H1 (cell line): ENCODE data around the gene KRT9. TPM values are rescaled to one million over a fixed set of nuclear protein-coding genes. Genes with fewer than 3 reads are reported as not detected.

Experiments used
- CTCF ChIA-PET: fragments of 300-600 bp; sonication (Branson Sonifier 250); formaldehyde crosslinking; loops from one replicate; lab custom pipeline; 2021; ENCODE audit not compliant: partially characterized antibody; lab: Charles Lee
- POLR2A ChIA-PET: fragments of 300-600 bp; sonication (Branson Sonifier 250); formaldehyde crosslinking; loops from one replicate; lab custom pipeline; 2021; ENCODE audit warnings: inconsistent platforms; ENCODE audit not compliant: partially characterized antibody; lab: Charles Lee
- DNase-seq, 2 experiments: peaks; one replicate each; pipeline versions ENCODE4 v3.0.0 to v3.0.0-alpha.2; 2010 to 2022; ENCODE audit warnings: low spot score in 2 of 2, low read depth in 1 of 2, mixed read lengths in 1 of 2
- FAIRE-seq: peaks from 2 replicates; lab custom pipeline; 2011; peaks lifted over from hg19 to GRCh38; lab: Jason Lieb, UNC
- H2AFZ ChIP-seq: 2 replicates; pipeline ENCODE4 v1.8.1; 2012; ENCODE audit warnings: low read length, inconsistent platforms
- H2AK5ac ChIP-seq: 2 replicates; pipeline ENCODE4 v1.6.1; 2013; ENCODE audit warnings: low read depth, low read length
- H2BK120ac ChIP-seq: replicated peaks from 2 replicates; pipeline ENCODE3; 2013; ENCODE audit warnings: low read depth, low read length, inconsistent platforms
- H2BK12ac ChIP-seq: 2 replicates; pipeline ENCODE4 v1.6.1; 2013; ENCODE audit warnings: low read depth, low read length
- H2BK15ac ChIP-seq: 2 replicates; pipeline ENCODE4 v1.6.1; 2013; ENCODE audit warnings: low read length
- H2BK20ac ChIP-seq: 2 replicates; pipeline ENCODE4 v1.6.1; 2013; ENCODE audit warnings: low read length
- H2BK5ac ChIP-seq: 2 replicates; pipeline ENCODE4 v1.6.1; 2013; ENCODE audit warnings: low read depth, low read length
- H3K14ac ChIP-seq: 2 replicates; pipeline ENCODE4 v1.6.1; 2013; ENCODE audit warnings: inconsistent platforms; ENCODE audit not compliant: insufficient read length
- H3K18ac ChIP-seq: 2 replicates; pipeline ENCODE4 v1.6.1; 2013; ENCODE audit warnings: low read length; ENCODE audit errors: extremely low read depth
- H3K23ac ChIP-seq: 2 replicates; pipeline ENCODE4 v1.6.1; 2013; ENCODE audit warnings: inconsistent platforms; ENCODE audit not compliant: insufficient read length
- H3K23me2 ChIP-seq: 2 replicates; pipeline ENCODE4 v1.6.1; 2013; ENCODE audit warnings: low read depth, low read length
- H3K27ac ChIP-seq: 2 replicates; pipeline ENCODE4 v1.6.1; 2011; ENCODE audit warnings: low read depth, low read length, inconsistent platforms
- H3K27me3 ChIP-seq, 4 experiments: replicated peaks in 1 of 4; 1 replicate in 1 of 4; 2 replicates in 3 of 4; pipeline versions ENCODE4 v1.6.1 to v1.8.1; 2011 to 2013; ENCODE audit warnings: low read length in 3 of 4, mild to moderate bottlenecking in 3 of 4, inconsistent platforms in 2 of 4, mixed read lengths in 2 of 4, moderate library complexity in 1 of 4; ENCODE audit not compliant: control insufficient read depth in 3 of 4, insufficient read depth in 3 of 4; ENCODE audit errors: extremely low read depth in 1 of 4
- H3K36me3 ChIP-seq, 4 experiments: 2 replicates each; pipeline versions ENCODE4 v1.6.1 to v1.8.1; 2011 to 2013; ENCODE audit warnings: mild to moderate bottlenecking in 4 of 4, low read length in 3 of 4, moderate library complexity in 2 of 4, control low read depth in 1 of 4, inconsistent platforms in 1 of 4; ENCODE audit not compliant: insufficient read depth in 4 of 4, control insufficient read depth in 2 of 4
- H3K4ac ChIP-seq: replicated peaks from 2 replicates; pipeline ENCODE3; 2013; ENCODE audit warnings: low read length, low read depth, mixed read lengths, inconsistent platforms; ENCODE audit not compliant: insufficient read length
- H3K4me1 ChIP-seq, 4 experiments: replicated peaks in 1 of 4; 1 replicate in 1 of 4; 2 replicates in 3 of 4; pipeline versions ENCODE4 v1.6.1 to v1.8.1; 2011 to 2013; ENCODE audit warnings: low read length in 3 of 4, inconsistent platforms in 2 of 4, mixed read lengths in 1 of 4; ENCODE audit not compliant: insufficient read depth in 4 of 4, control insufficient read depth in 3 of 4
- H3K4me2 ChIP-seq, 2 experiments: 2 replicates each; pipeline versions ENCODE4 v1.6.1 to v1.8.1; 2011 to 2013; ENCODE audit warnings: low read depth in 2 of 2, low read length in 2 of 2, control low read depth in 1 of 2, inconsistent platforms in 1 of 2, mild to moderate bottlenecking in 1 of 2; ENCODE audit not compliant: insufficient read depth in 1 of 2
- H3K4me3 ChIP-seq, 4 experiments: fragments of 200-600, 300-600 bp in 1 of 4; sonication (generic), shearing (Covaris generic), sonication (Bioruptor Twin) in 1 of 4; 2 replicates each; pipeline versions ENCODE4 v1.5.1 to v1.8.1; 2011 to 2016; ENCODE audit warnings: low read length in 4 of 4, low read depth in 3 of 4, control low read depth in 2 of 4, inconsistent platforms in 2 of 4, mild to moderate bottlenecking in 2 of 4, mixed read lengths in 1 of 4, moderate library complexity in 1 of 4; ENCODE audit not compliant: insufficient read depth in 2 of 4; ENCODE audit errors: extremely low read depth in 1 of 4
- H3K56ac ChIP-seq: replicated peaks from 2 replicates; pipeline ENCODE3; 2013; ENCODE audit warnings: low read depth, mild to moderate bottlenecking, mixed read lengths, low read length, inconsistent platforms; ENCODE audit not compliant: insufficient read length
- H3K79me1 ChIP-seq: 2 replicates; pipeline ENCODE4 v1.6.1; 2013; ENCODE audit warnings: low read depth, low read length, control low read depth
- H3K79me2 ChIP-seq, 2 experiments: 2 replicates each; pipeline versions ENCODE4 v1.6.1 to v1.8.1; 2012 to 2013; ENCODE audit warnings: low read length in 2 of 2, mild to moderate bottlenecking in 2 of 2, inconsistent platforms in 1 of 2; ENCODE audit not compliant: insufficient read depth in 2 of 2, control insufficient read depth in 1 of 2
- H3K9ac ChIP-seq, 4 experiments: replicated peaks in 1 of 4; 1 replicate in 1 of 4; 2 replicates in 3 of 4; pipeline versions ENCODE4 v1.6.1 to v1.8.1; 2011 to 2013; ENCODE audit warnings: low read depth in 3 of 4, low read length in 3 of 4, control low read depth in 2 of 4, mild to moderate bottlenecking in 2 of 4, moderate library complexity in 2 of 4, inconsistent platforms in 1 of 4; ENCODE audit errors: extremely low read depth in 1 of 4
- H3K9me3 ChIP-seq, 2 experiments: 2 replicates each; pipeline versions ENCODE4 v1.6.1 to v1.8.1; 2012 to 2013; ENCODE audit warnings: mild to moderate bottlenecking in 2 of 2, moderate library complexity in 2 of 2, control low read depth in 1 of 2, inconsistent platforms in 1 of 2, low read depth in 1 of 2, low read length in 1 of 2, mixed read lengths in 1 of 2; ENCODE audit not compliant: insufficient read depth in 2 of 2
- H4K20me1 ChIP-seq, 2 experiments: replicated peaks in 1 of 2; 2 replicates each; pipeline versions ENCODE3 to v1.8.1; 2011 to 2013; ENCODE audit warnings: inconsistent platforms in 2 of 2, low read length in 2 of 2, mild to moderate bottlenecking in 1 of 2; ENCODE audit not compliant: insufficient read depth in 2 of 2, control insufficient read depth in 1 of 2
- H4K5ac ChIP-seq: 2 replicates; pipeline ENCODE4 v1.6.1; 2013; ENCODE audit warnings: low read length, low read depth, mixed read lengths, inconsistent platforms; ENCODE audit not compliant: insufficient read length
- H4K8ac ChIP-seq: 2 replicates; pipeline ENCODE4 v1.8.0; 2013; ENCODE audit warnings: mild to moderate bottlenecking, moderate library complexity, low read length, inconsistent platforms; ENCODE audit not compliant: insufficient read depth; ENCODE audit errors: extremely low read depth
- H4K91ac ChIP-seq: replicated peaks from 2 replicates; pipeline ENCODE3; 2013; ENCODE audit warnings: low read length, mixed read lengths, inconsistent platforms; ENCODE audit not compliant: insufficient read length
- CHD2 ChIP-seq: IDR thresholded peaks from 2 replicates; pipeline ENCODE4 v1.6.1; 2012; ENCODE audit warnings: low read length, improper control_type of control experiment
- CTCF ChIP-seq, 3 experiments: IDR thresholded peaks; 1 replicate in 2 of 3; 2 replicates in 1 of 3; pipeline versions ENCODE4 v1.5.1 to v1.6.1; 2011; ENCODE audit warnings: low read length in 3 of 3, mild to moderate bottlenecking in 3 of 3, inconsistent platforms in 2 of 3, low read depth in 1 of 3, moderate library complexity in 1 of 3; ENCODE audit not compliant: insufficient read depth in 1 of 3; ENCODE audit errors: control extremely low read depth in 1 of 3
- GTF2F1 ChIP-seq: IDR thresholded peaks from 2 replicates; pipeline ENCODE4 v1.6.1; 2012; ENCODE audit warnings: low read depth, low read length, improper control_type of control experiment, borderline replicate concordance
- KDM4A ChIP-seq: IDR thresholded peaks from one replicate; pipeline ENCODE4 v1.7.1; 2012; ENCODE audit warnings: low read depth, mild to moderate bottlenecking, moderate library complexity, low read length, inconsistent platforms; ENCODE audit not compliant: severe bottlenecking
- KDM5A ChIP-seq: fragments of 200-600 bp; IDR thresholded peaks from 2 replicates; pipeline ENCODE4 v1.7.1; 2012; ENCODE audit warnings: mild to moderate bottlenecking, low read length, inconsistent platforms, mixed read lengths
- MAX ChIP-seq: IDR thresholded peaks from 2 replicates; pipeline ENCODE4 v1.6.1; 2012; ENCODE audit warnings: inconsistent platforms
- SIX5 ChIP-seq: IDR thresholded peaks from 2 replicates; pipeline ENCODE4 v1.6.1; 2011; ENCODE audit warnings: mild to moderate bottlenecking, low read depth, low read length
- SP4 ChIP-seq: IDR thresholded peaks from 2 replicates; pipeline ENCODE4 v1.6.1; 2012; ENCODE audit warnings: low read length, inconsistent platforms
- TBP ChIP-seq: IDR thresholded peaks from 2 replicates; pipeline ENCODE4 v1.6.1; 2011; ENCODE audit warnings: low read depth, low read length, improper control_type of control experiment
- WGBS, 2 experiments: shearing (Covaris generic) in 1 of 2; methylation state at CpG; one replicate each; pipeline versions ENCODE4 v1.1.6 to v1.1.7; 2013 to 2015; ENCODE audit warnings: low lambda C conversion rate in 2 of 2, mixed read lengths in 2 of 2, inconsistent platforms in 1 of 2, low coverage in 1 of 2, missing lambda C conversion rate in 1 of 2; ENCODE audit not compliant: insufficient replicate concordance in 2 of 2, insufficient coverage in 1 of 2, insufficient read length in 1 of 2; ENCODE audit errors: extremely low coverage in 1 of 2, missing lambda C conversion rate in 1 of 2; 5-methylcytosine and 5-hydroxymethylcytosine counted together
- polyA plus RNA-seq, 7 experiments: library from polyadenylated mRNA; depleted of rRNA in 3 of 7; stranded (reverse) in 5 of 7; unstranded in 2 of 7; fragments of >200 nt in 5 of 7; fragments of 200-250 nt in 2 of 7; gene quantifications; 1 replicate in 5 of 7; 2 replicates in 1 of 7; 4 replicates in 1 of 7; pipeline versions ENCODE4 v1.2.1 to v1.2.3, GENCODE V29; 2011 to 2013; ENCODE audit warnings: missing spikeins in 2 of 7, mixed read lengths in 2 of 7
- total RNA-seq: library from RNA; stranded (reverse); fragmentation: NEBNext Ultra II Directional; extraction: Animal tissue kit (Norgen Biotek cat#: 25700); gene quantifications from 2 replicates; pipeline ENCODE4 v1.2.1, GENCODE V29; 2021

Gene KRT9
- total and polyA plus RNA-seq, 2 of the 8 experiments (the other 6 are each of a cell fraction or from before 2014, with no cell fraction given): not detected

GRCh38 chr17:41579484-41580243 is 7.8 kb upstream of the KRT9 start:
- POLR2A ChIA-PET: interaction anchor here (0.9 to 2.7 kb wide), 3 partner anchors 10 to 110 kb away, joined by 3 to 11 read pairs (median 3); no protein-coding TSS in a partner anchor
- WGBS, 2 experiments: 49% methylated on average over 18 of the region's 18 CpGs; no CpG with 5 or more reads in 1 of the 2 experiments
- TF ChIP-seq SP4: no peak
- no peak for TF ChIP-seq KDM5A
- peak; percentile 28 for TF ChIP-seq KDM4A
- TF ChIP-seq SIX5: no peak
- TF ChIP-seq GTF2F1: peak; percentile 10; the same call in 1 of the 2 replicates
- peak; percentile 34 for TF ChIP-seq MAX
- no peak for TF ChIP-seq CHD2
- peak; percentile 85 to 99 (median 88) for TF ChIP-seq CTCF (IDR thresholded peaks at IDR 0.05; ENCODE audit: control extremely low read depth in 1 of 3, insufficient read depth in 1 of 3, low read depth in 1 of 3, low read length in 3 of 3)
- peak; percentile 72; the same call in 1 of the 2 replicates for TF ChIP-seq TBP

More at GRCh38 chr17:41579484-41580243, 7.8 kb upstream of the KRT9 start:
- H2BK15ac ChIP-seq: peak overlapping the region; percentile 99
- H3K4me1 ChIP-seq: peaks cover 0 to 4% (median 2%) of the 10 kb centered on the region in 4 experiments; a peak in 3 of 7 replicates
- no peak overlapping the region for H3K56ac ChIP-seq
- no peak overlapping the region for H3K9ac ChIP-seq
- H4K91ac ChIP-seq: no peak overlapping the region
- DNase-seq (peak; percentile 78 to 98), FAIRE-seq (peak; percentile 85)
- no peak overlapping the region for H3K4me3 ChIP-seq
- H3K23ac ChIP-seq: no peak overlapping the region
- no peaks in the 10 kb centered on the region for H3K23me2 ChIP-seq
- H3K14ac ChIP-seq: no peak overlapping the region
- CTCF ChIA-PET: interaction anchor here (0.5 to 3.0 kb wide), 37 partner anchors 7 to 1777 kb away, joined by 3 to 36 read pairs (median 5); partner anchors contain the start of genes KRT14 and KRT17
- H4K8ac ChIP-seq: peak overlapping the region; percentile 89; the same call in 1 of the 2 replicates
- no peak overlapping the region for H3K4ac ChIP-seq
- H2BK5ac ChIP-seq: no peak overlapping the region
- H3K36me3 ChIP-seq: no peaks in the 10 kb centered on the region
- peak overlapping the region; percentile 96 for H2AFZ ChIP-seq
- peak overlapping the region; percentile 83; the same call in 1 of the 2 replicates for H2BK20ac ChIP-seq
- H4K20me1 ChIP-seq: no peaks in the 10 kb centered on the region
- H2BK12ac ChIP-seq: peak overlapping the region; percentile 84
- peak overlapping the region; percentile 68 for H4K5ac ChIP-seq
- H3K79me2 ChIP-seq: no peaks in the 10 kb centered on the region
- no peaks in the 10 kb centered on the region for H3K79me1 ChIP-seq
- H3K27ac ChIP-seq: no peak overlapping the region
- no peaks in the 10 kb centered on the region for H3K9me3 ChIP-seq
- no peak overlapping the region for H2BK120ac ChIP-seq
- no peak overlapping the region for H2AK5ac ChIP-seq
- H3K27me3 ChIP-seq: peaks cover 0 to 2% (median 0%) of the 10 kb centered on the region in 4 experiments; a peak in 1 of 7 replicates
- H3K18ac ChIP-seq: peak overlapping the region; percentile 82
- H3K4me2 ChIP-seq: peak overlapping the region; percentile 40 to 45; a peak in 2 of 4 replicates
